Measurements from ENCODE around the gene SIAE. TPM values are rescaled to one million over a fixed set of nuclear protein-coding genes. Genes with fewer than 3 reads are reported as not detected.

Gene SIAE
- total and polyA plus RNA-seq, 4 donors, result 18.7 to 37.1 (median 26.7) TPM

DNA sequence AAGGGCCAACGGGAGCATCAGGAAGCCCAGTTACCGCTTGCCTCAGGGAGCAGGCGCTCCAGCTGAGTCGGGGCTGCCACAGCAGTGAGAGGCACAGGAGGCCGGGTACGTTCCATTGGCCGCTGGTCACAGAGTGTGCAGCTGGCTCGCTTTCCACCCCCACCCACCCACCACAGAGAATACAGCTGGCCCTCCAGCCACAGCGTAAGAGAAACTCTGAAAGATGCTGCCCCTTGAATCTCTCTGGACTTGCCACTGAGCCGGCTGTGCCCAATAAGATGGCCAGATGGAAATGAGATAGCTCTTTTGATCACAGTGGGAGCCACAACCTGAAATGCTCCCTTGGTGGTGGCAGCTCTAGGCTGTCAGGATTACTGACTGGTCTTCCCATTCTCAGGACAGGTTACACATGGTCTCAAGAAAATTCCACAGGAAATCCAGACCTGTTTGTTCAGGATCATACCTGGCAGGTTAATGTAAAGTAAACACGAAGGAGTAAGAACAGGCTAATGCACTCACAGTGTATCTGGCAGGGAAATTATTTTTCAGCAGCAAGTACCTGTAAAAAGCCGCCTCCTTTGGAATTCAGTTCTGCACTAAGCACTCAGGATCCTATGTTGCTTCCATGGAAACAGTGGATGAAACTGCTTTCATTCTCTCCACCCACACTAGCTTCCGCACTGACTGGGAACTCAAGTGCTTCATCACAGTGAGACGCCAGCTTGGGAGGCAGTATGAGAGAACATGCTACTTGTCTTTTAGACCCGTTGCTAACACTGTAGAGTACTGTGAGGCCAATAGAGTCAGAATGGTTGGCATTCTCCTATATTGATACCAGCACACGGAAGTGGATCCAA is 16.5 kb downstream of the SIAE start:
- Histone ChIP-seq H3K9me3 (ENCODE audit: control insufficient read depth in 4 of 4, insufficient read depth in 3 of 4, low read length in 3 of 4) (no peaks in the 10 kb centered on the region), H3K27me3 (ENCODE audit: control insufficient read depth in 3 of 3, insufficient read depth in 3 of 3, low read length in 2 of 3) (no peaks in the 10 kb centered on the region), H3K36me3 (ENCODE audit: control insufficient read depth in 4 of 4, insufficient read depth in 4 of 4, low read length in 4 of 4) (peaks cover 0 to 6% (median 1%) of the 10 kb centered on the region in 4 donors), H3K9ac (ENCODE audit: insufficient read depth in 1 of 2, low read length in 2 of 2) (no peak overlapping the region), H3K27ac (ENCODE audit: low read depth in 1 of 2, low read length in 1 of 2) (no peak overlapping the region), H3K4me1 (ENCODE audit: control insufficient read depth in 5 of 5, insufficient read depth in 5 of 5, low read length in 5 of 5) (peaks cover 0 to 4% (median 0%) of the 10 kb centered on the region in 5 donors), H3K4me3 (no peak overlapping the region)
- DNase-seq (peak in 2 of 3 donors; percentile 29 to 53), ATAC-seq (ENCODE audit: insufficient read depth, low FRiP score) (peak; percentile 58)
- no peak for TF ChIP-seq CTCF (IDR thresholded peaks at IDR 0.05; ENCODE audit: control extremely low read depth, extremely low read depth)
- WGBS, 2 donors, result 73 to 85% methylated on average over 16 of the region's 16 CpGs

- Histone ChIP-seq H3K9ac (ENCODE audit: insufficient read depth in 1 of 2, low read length in 2 of 2) (no peak overlapping the region), H3K9me3 (ENCODE audit: control insufficient read depth in 4 of 4, insufficient read depth in 3 of 4, low read length in 3 of 4) (no peaks in the 10 kb centered on the region), H3K27me3 (ENCODE audit: control insufficient read depth in 3 of 3, insufficient read depth in 3 of 3, low read length in 2 of 3) (no peaks in the 10 kb centered on the region), H3K36me3 (ENCODE audit: control insufficient read depth in 4 of 4, insufficient read depth in 4 of 4, low read length in 4 of 4) (peaks cover 0 to 6% (median 2%) of the 10 kb centered on the region in 4 donors), H3K4me3 (no peak overlapping the region), H3K4me1 (ENCODE audit: control insufficient read depth in 5 of 5, insufficient read depth in 5 of 5, low read length in 5 of 5) (no peaks in the 10 kb centered on the region), H3K27ac (ENCODE audit: low read depth in 1 of 2, low read length in 1 of 2) (no peak overlapping the region)
- no peak for TF ChIP-seq CTCF (IDR thresholded peaks at IDR 0.05; ENCODE audit: control extremely low read depth, extremely low read depth)
- WGBS, 2 donors, result 75 to 85% methylated on average over 6 of the region's 6 CpGs
- ATAC-seq (ENCODE audit: insufficient read depth, low FRiP score), result no peak
- DNase-seq, result no peak
Measured at GRCh38 chr11:124648610-124649009, 24.9 kb downstream of the SIAE start.

- Histone ChIP-seq H3K9me3 (ENCODE audit: control insufficient read depth in 4 of 4, insufficient read depth in 3 of 4, low read length in 3 of 4) (no peaks in the 10 kb centered on the region), H3K4me1 (ENCODE audit: control insufficient read depth in 5 of 5, insufficient read depth in 5 of 5, low read length in 5 of 5) (no peaks in the 10 kb centered on the region), H3K27ac (ENCODE audit: low read depth in 1 of 2, low read length in 1 of 2) (no peak overlapping the region), H3K9ac (ENCODE audit: insufficient read depth in 1 of 2, low read length in 2 of 2) (no peak overlapping the region), H3K27me3 (ENCODE audit: control insufficient read depth in 3 of 3, insufficient read depth in 3 of 3, low read length in 2 of 3) (no peaks in the 10 kb centered on the region), H3K4me3 (no peak overlapping the region), H3K36me3 (ENCODE audit: control insufficient read depth in 4 of 4, insufficient read depth in 4 of 4, low read length in 4 of 4) (peaks cover 0 to 5% (median 0%) of the 10 kb centered on the region in 4 donors)
- no peak for TF ChIP-seq CTCF (IDR thresholded peaks at IDR 0.05; ENCODE audit: control extremely low read depth, extremely low read depth)
- DNase-seq (no peak), ATAC-seq (ENCODE audit: insufficient read depth, low FRiP score) (no peak)
- WGBS, 2 donors, result 72 to 85% methylated on average over 3 of the region's 3 CpGs
Measured at GRCh38 chr11:124646148-124646547, 27.4 kb downstream of the SIAE start.

All from lung (tissue), 12 donors.